ENCODE measurements around the gene ITGA1. TPM values are rescaled to one million over a fixed set of nuclear protein-coding genes. Genes with fewer than 3 reads are reported as not detected.

The ITGA1 gene
- total and polyA plus RNA-seq, 4 donors = 24.2 to 187 (median 48.5) TPM

- TF ChIP-seq REST (IDR thresholded peaks at IDR 0.05) (no peak), HNF4G (IDR thresholded peaks at IDR 0.05) (no peak), RAD21 (IDR thresholded peaks at IDR 0.05) (no peak)
These were observed 53.4 kb downstream of the ITGA1 start (continued) for GRCh38 chr5:52841114-52841513.

- no peak overlapping the region for H3K4me3 ChIP-seq (ENCODE audit: low read depth in 1 of 3, low read length in 3 of 3)
- no peaks in the 10 kb centered on the region for H3K9me3 ChIP-seq (ENCODE audit: control insufficient read depth in 4 of 4, low read length in 3 of 4)
- H3K4me1 ChIP-seq (ENCODE audit: control insufficient read depth in 4 of 4, insufficient read depth in 4 of 4, low read length in 3 of 4) = peaks cover 4 to 14% (median 11%) of the 10 kb centered on the region in 4 donors
- H3K27ac ChIP-seq (ENCODE audit: low read depth in 1 of 2, low read length in 2 of 2) = no peak overlapping the region
- no peak for TF ChIP-seq MAX (IDR thresholded peaks at IDR 0.05)
- TF ChIP-seq CTCF (IDR thresholded peaks at IDR 0.05; ENCODE audit: low read depth, low read length, missing input control) = no peak
- no peak for TF ChIP-seq RAD21 (IDR thresholded peaks at IDR 0.05)
- no peak for TF ChIP-seq REST (IDR thresholded peaks at IDR 0.05)
- TF ChIP-seq RXRA (IDR thresholded peaks at IDR 0.05) = no peak
- TF ChIP-seq FOXA2 (IDR thresholded peaks at IDR 0.05) = no peak
- TF ChIP-seq ATF3 (IDR thresholded peaks at IDR 0.05) = no peak
- no peak for TF ChIP-seq EGR1 (IDR thresholded peaks at IDR 0.05; ENCODE audit: low read depth in 2 of 2)
- no peak for TF ChIP-seq JUND (IDR thresholded peaks at IDR 0.05)
- TF ChIP-seq HNF4G (IDR thresholded peaks at IDR 0.05) = no peak
- TF ChIP-seq NR2F2 (IDR thresholded peaks at IDR 0.05) = no peak
- no peak for TF ChIP-seq YY1 (IDR thresholded peaks at IDR 0.05)
- TF ChIP-seq SP1 (IDR thresholded peaks at IDR 0.05) = no peak
- no peak for TF ChIP-seq TAF1 (conservative IDR thresholded peaks at IDR 0.05)
- H3K36me3 ChIP-seq (ENCODE audit: control insufficient read depth in 4 of 4, insufficient read depth in 3 of 4, low read depth in 1 of 4, low read length in 3 of 4) = no peaks in the 10 kb centered on the region
- no peak for DNase-seq (ENCODE audit: low spot score)
- H3K9ac ChIP-seq (ENCODE audit: low read depth in 1 of 2, low read length in 2 of 2) = no peak overlapping the region
- H3K27me3 ChIP-seq (ENCODE audit: control insufficient read depth in 4 of 4, insufficient read depth in 4 of 4, low read length in 3 of 4) = no peaks in the 10 kb centered on the region
These were observed 54.4 kb downstream of the ITGA1 start for GRCh38 chr5:52842111-52842510.

All from liver (tissue), 9 donors.